ENCODE measurements around the gene SLX9. TPM values are rescaled to one million over a fixed set of nuclear protein-coding genes. Genes with fewer than 3 reads are reported as not detected.

SLX9 gene
- total RNA-seq, 1 experiment from 2014 or later: 80.1 TPM

DNA sequence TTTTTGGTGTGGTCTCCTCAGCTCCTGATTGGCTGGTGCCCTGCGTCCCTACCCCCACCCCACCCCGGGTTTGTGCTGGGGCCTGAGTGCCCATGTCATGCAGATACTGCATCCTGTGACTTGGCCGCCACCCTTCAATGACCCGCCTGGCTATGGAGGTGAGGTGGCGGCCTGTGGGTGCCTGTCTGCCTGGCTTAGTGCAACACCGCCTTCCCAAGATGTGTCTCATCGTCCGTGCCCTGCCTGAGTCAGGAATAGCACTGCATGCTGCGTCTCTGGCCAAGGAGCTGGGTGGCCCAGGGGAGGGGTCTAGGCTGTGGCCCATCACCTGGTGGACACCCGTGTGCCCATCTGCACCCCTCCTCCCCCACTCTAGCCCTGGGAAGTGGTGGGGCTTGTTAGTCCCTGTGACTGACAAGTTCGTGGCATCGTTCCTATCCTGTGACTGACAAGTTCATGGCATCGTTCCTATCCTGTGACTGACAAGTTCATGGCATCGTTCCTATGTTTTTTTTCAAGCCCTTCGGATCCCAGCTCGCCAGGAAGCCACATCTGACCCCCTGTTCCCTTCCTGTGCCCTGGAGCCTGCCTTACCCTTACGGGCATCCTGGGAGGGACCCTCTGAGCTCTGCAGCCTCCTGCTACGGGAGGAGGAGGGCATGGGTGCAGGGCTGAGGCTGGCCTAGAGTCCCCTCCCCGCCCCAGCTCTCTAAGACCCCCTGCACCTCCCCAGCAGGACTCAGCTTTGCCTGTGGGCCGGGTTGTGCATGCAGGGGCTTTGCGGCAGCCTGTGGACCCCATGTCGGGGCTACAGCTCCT, 7.5 kb downstream of the SLX9 start:
- Histone ChIP-seq H3K9me3 (ENCODE audit: low read length) (no peaks in the 10 kb centered on the region), H3K36me3 (ENCODE audit: low read depth, low read length) (peaks cover 35% of the 10 kb centered on the region), H3K4me1 (ENCODE audit: insufficient read depth, low read length) (peaks cover 16% of the 10 kb centered on the region; the same call in 1 of the 2 replicates), H3F3A (ENCODE audit: low read length, unreplicated experiment) (no peaks in the 10 kb centered on the region), H3K9ac (ENCODE audit: low read length) (no peak overlapping the region), H3K79me2 (ENCODE audit: low read length) (peaks cover 99% of the 10 kb centered on the region), H3K4me2 (ENCODE audit: low read length) (no peak overlapping the region), H3K9me2 (replicated peaks; ENCODE audit: low read length) (no peaks in the 10 kb centered on the region), H3K27me3 (ENCODE audit: low read length) (no peaks in the 10 kb centered on the region), H2AFZ (ENCODE audit: low read length) (no peak overlapping the region), H4K20me1 (ENCODE audit: low read length) (peaks cover 51% of the 10 kb centered on the region), H3K27ac (ENCODE audit: low read length) (no peak overlapping the region), H3K4me3 (ENCODE audit: low read length) (no peak overlapping the region)
- peak; percentile 71 for ATAC-seq
- intact Hi-C loops (cut with micrococcal nuclease): loop anchor here (10.0 kb wide), 1 partner anchor 127 kb away; the partner anchor contains the start of gene ADARB1
- ChIA-PET CTCF (interaction anchor here (0.6 to 1.1 kb wide), 3 partner anchors 90 to 519 kb away, joined by 3 to 7 read pairs (median 3); no protein-coding TSS in a partner anchor), POLR2A (ENCODE audit: unreplicated experiment) (no interaction called here)
- peak; percentile 32 for DNase-seq
- BruUV-seq (replicated peaks): no TSS peak
- TF ChIP-seq EZH2phosphoT487 (IDR thresholded peaks at IDR 0.05; ENCODE audit: borderline replicate concordance, low read length) (no peak), EZH2 (IDR thresholded peaks at IDR 0.05; ENCODE audit: low read length, unreplicated experiment) (no peak)
- TF ChIP-seq, protein P1, sequence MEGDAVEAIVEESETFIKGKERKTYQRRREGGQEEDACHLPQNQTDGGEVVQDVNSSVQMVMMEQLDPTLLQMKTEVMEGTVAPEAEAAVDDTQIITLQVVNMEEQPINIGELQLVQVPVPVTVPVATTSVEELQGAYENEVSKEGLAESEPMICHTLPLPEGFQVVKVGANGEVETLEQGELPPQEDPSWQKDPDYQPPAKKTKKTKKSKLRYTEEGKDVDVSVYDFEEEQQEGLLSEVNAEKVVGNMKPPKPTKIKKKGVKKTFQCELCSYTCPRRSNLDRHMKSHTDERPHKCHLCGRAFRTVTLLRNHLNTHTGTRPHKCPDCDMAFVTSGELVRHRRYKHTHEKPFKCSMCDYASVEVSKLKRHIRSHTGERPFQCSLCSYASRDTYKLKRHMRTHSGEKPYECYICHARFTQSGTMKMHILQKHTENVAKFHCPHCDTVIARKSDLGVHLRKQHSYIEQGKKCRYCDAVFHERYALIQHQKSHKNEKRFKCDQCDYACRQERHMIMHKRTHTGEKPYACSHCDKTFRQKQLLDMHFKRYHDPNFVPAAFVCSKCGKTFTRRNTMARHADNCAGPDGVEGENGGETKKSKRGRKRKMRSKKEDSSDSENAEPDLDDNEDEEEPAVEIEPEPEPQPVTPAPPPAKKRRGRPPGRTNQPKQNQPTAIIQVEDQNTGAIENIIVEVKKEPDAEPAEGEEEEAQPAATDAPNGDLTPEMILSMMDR (conservative IDR thresholded peaks at IDR 0.05; ENCODE audit: low read depth, low read length): no peak

DNA sequence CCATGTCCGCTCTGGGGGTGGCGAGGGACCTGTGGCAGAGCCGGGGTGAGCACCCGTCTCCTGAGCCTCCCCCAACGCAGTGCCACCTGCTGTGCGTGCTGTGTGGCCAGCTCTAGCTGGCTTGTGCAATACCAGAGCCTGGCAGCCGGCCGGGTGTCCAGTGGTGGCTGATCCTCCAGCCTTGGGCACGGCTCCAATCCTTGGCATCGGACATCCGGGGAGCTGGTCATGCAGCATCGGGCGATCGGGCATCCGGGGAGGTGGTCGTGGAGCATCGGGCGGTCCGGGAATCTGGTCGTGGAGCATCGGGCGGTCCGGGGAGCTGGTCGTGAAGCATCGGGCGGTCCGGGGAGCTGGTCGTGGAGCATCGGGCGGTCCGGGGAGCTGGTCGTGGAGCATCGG, 8.1 kb downstream of the SLX9 start:
- H3K9me3 ChIP-seq (ENCODE audit: low read length): no peaks in the 10 kb centered on the region
- H4K20me1 ChIP-seq (ENCODE audit: low read length): peaks cover 45% of the 10 kb centered on the region
- no peak overlapping the region for H2AFZ ChIP-seq (ENCODE audit: low read length)
- no peaks in the 10 kb centered on the region for H3K27me3 ChIP-seq (ENCODE audit: low read length)
- H3K9me2 ChIP-seq (replicated peaks; ENCODE audit: low read length): no peaks in the 10 kb centered on the region
- H3K4me2 ChIP-seq (ENCODE audit: low read length): no peak overlapping the region
- no peak overlapping the region for H3K27ac ChIP-seq (ENCODE audit: low read length)
- H3K9ac ChIP-seq (ENCODE audit: low read length): no peak overlapping the region
- intact Hi-C loops (cut with micrococcal nuclease): loop anchor here (2.0 to 10.0 kb wide), 2 partner anchors 127 to 181 kb away; partner anchors contain the start of gene ADARB1
- peaks cover 32% of the 10 kb centered on the region for H3K36me3 ChIP-seq (ENCODE audit: low read depth, low read length)
- CTCF ChIA-PET: interaction anchor here (0.6 to 1.3 kb wide), 4 partner anchors 155 to 519 kb away, joined by 3 to 15 read pairs (median 6); no protein-coding TSS in a partner anchor
- TF ChIP-seq EZH2 (IDR thresholded peaks at IDR 0.05; ENCODE audit: low read length, unreplicated experiment) (no peak), EZH2phosphoT487 (IDR thresholded peaks at IDR 0.05; ENCODE audit: borderline replicate concordance, low read length) (no peak)
- TF ChIP-seq, protein P1 (conservative IDR thresholded peaks at IDR 0.05; ENCODE audit: low read depth, low read length): no peak
- peaks cover 13% of the 10 kb centered on the region; the same call in 1 of the 2 replicates for H3K4me1 ChIP-seq (ENCODE audit: insufficient read depth, low read length)
- POLR2A ChIA-PET (ENCODE audit: unreplicated experiment): interaction anchor here (0.6 kb wide), 1 partner anchor 227 kb away, joined by 8 read pairs; no protein-coding TSS in a partner anchor
- H3K79me2 ChIP-seq (ENCODE audit: low read length): peaks cover 99% of the 10 kb centered on the region
- H3K4me3 ChIP-seq (ENCODE audit: low read length): no peak overlapping the region
- DNase-seq: no peak
- ATAC-seq: no peak
- no peaks in the 10 kb centered on the region for H3F3A ChIP-seq (ENCODE audit: low read length, unreplicated experiment)
- BruUV-seq (replicated peaks): no TSS peak
